GM12878 (cell line): ENCODE measurements around the gene CELSR3. TPM values are rescaled to one million over a fixed set of nuclear protein-coding genes. Genes with fewer than 3 reads are reported as not detected.

Experiments
- ATAC-seq: fragments of 200-7000 bp; cut with Tn5 transposase; 3 replicates; pipeline ENCODE4 v1.9.1; 2020; ENCODE audit warnings: mild to moderate bottlenecking, moderate library complexity
- BruUV-seq: library from RNA; stranded (reverse); fragments of 400-500 nt; replicated peaks from 2 replicates; lab custom pipeline; 2021; lab: Mats Ljungman, UMichigan
- CTCF ChIA-PET: fragments of 300-600 bp; sonication (Branson Sonifier 250); formaldehyde crosslinking; extraction: SDS; loops from one replicate; lab custom pipeline; 2021; ENCODE audit warnings: inconsistent platforms; lab: Yijun Ruan, JAX
- POLR2A ChIA-PET: fragments of 350-600 bp; formaldehyde crosslinking; extraction: SDS; loops from one replicate; lab custom pipeline; 2021; ENCODE audit warnings: inconsistent platforms; lab: Charles Lee
- RAD21 ChIA-PET: fragments of 300-600 bp; sonication (Branson Sonifier 250); formaldehyde crosslinking; loops from one replicate; lab custom pipeline; 2023; ENCODE audit warnings: antibody characterized with exemption; ENCODE audit not compliant: unreplicated experiment; lab: Charles Lee
- SMC1A ChIA-PET: fragments of 300-600 bp; sonication (Branson Sonifier 250); formaldehyde crosslinking; loops from one replicate; lab custom pipeline; 2023; ENCODE audit not compliant: unreplicated experiment, uncharacterized antibody; lab: Charles Lee
- DNase-seq: peaks from one replicate; pipeline ENCODE4 v3.0.0-alpha.2; 2011; ENCODE audit warnings: low read depth, low spot score
- FAIRE-seq: peaks from 3 replicates; lab custom pipeline; 2011; peaks lifted over from hg19 to GRCh38; lab: Jason Lieb, UNC
- H2AFZ ChIP-seq: 2 replicates; pipeline ENCODE4 v1.6.0; 2011; ENCODE audit warnings: low read depth, low read length, control low read depth; ENCODE audit not compliant: control insufficient read depth
- H3K27ac ChIP-seq: 2 replicates; pipeline ENCODE4 v1.5.1; 2011; ENCODE audit warnings: control low read depth; ENCODE audit not compliant: control insufficient read depth, insufficient read depth
- H3K27me3 ChIP-seq, 2 experiments: replicated peaks in 1 of 2; 2 replicates each; pipeline versions ENCODE4 v1.6.0 to v1.6.1; 2011; ENCODE audit warnings: low read length in 1 of 2; ENCODE audit not compliant: control insufficient read depth in 2 of 2, insufficient read depth in 2 of 2
- H3K36me3 ChIP-seq, 2 experiments: 2 replicates each; pipeline ENCODE4 v1.5.1; 2011; ENCODE audit warnings: low read length in 1 of 2; ENCODE audit not compliant: control insufficient read depth in 2 of 2, insufficient read depth in 2 of 2
- H3K4me1 ChIP-seq: 2 replicates; pipeline ENCODE4 v1.6.1; 2011; ENCODE audit warnings: mild to moderate bottlenecking, low read length, moderate library complexity, mixed read lengths; ENCODE audit not compliant: control insufficient read depth, insufficient read depth
- H3K4me2 ChIP-seq: 2 replicates; pipeline ENCODE4 v1.6.0; 2011; ENCODE audit warnings: control low read depth; ENCODE audit not compliant: control insufficient read depth, insufficient read depth
- H3K4me3 ChIP-seq: fragments of 200-600 bp; sonication (generic); 2 replicates; pipeline ENCODE4 v1.5.1; 2016
- H3K79me2 ChIP-seq: 2 replicates; pipeline ENCODE4 v1.6.0; 2011; ENCODE audit warnings: low read length; ENCODE audit not compliant: control insufficient read depth, insufficient read depth
- H3K9ac ChIP-seq: 2 replicates; pipeline ENCODE4 v1.8.0; 2011; ENCODE audit warnings: low read length, control low read depth, mixed read lengths; ENCODE audit not compliant: control insufficient read depth, insufficient read depth
- H3K9me3 ChIP-seq: replicated peaks from 3 replicates; pipeline ENCODE4 v1.5.1; 2011; ENCODE audit warnings: mild to moderate bottlenecking, low read length; ENCODE audit not compliant: control insufficient read depth, insufficient read depth
- H4K20me1 ChIP-seq: 2 replicates; pipeline ENCODE4 v1.6.0; 2011; ENCODE audit not compliant: control insufficient read depth, insufficient read depth
- FOXK2 ChIP-seq: fragments of 450-650 bp; IDR thresholded peaks from 2 replicates; pipeline ENCODE4 v1.6.1; 2017; ENCODE audit warnings: mild to moderate bottlenecking, moderate library complexity
- ZBTB33 ChIP-seq: fragments of 450-650 bp; IDR thresholded peaks from 2 replicates; pipeline ENCODE4 v1.6.1; 2017; ENCODE audit warnings: mild to moderate bottlenecking
- ZNF24 ChIP-seq: fragments of 450-650 bp; IDR thresholded peaks from 2 replicates; pipeline ENCODE4 v1.6.1; 2017; ENCODE audit warnings: antibody characterized with exemption, mild to moderate bottlenecking
- ZNF274 ChIP-seq: IDR thresholded peaks from one replicate; pipeline ENCODE4 v1.8.0; 2011; ENCODE audit not compliant: insufficient read length, insufficient read depth
- ZNF384 ChIP-seq: IDR thresholded peaks from 2 replicates; pipeline ENCODE4 v1.6.1; 2012; ENCODE audit warnings: low read depth, mild to moderate bottlenecking, low read length, improper control_type of control experiment, borderline replicate concordance
- WGBS: methylation state at CpG from one replicate; pipeline ENCODE4 v1.1.6; 2016; ENCODE audit warnings: low lambda C conversion rate; ENCODE audit not compliant: insufficient replicate concordance, insufficient coverage; ENCODE audit errors: missing lambda C conversion rate; 5-methylcytosine and 5-hydroxymethylcytosine counted together
- in situ Hi-C: fragments of 300-500 bp; cut with MboI; formaldehyde crosslinking; loops from 9 replicates; pipeline ENCODE4 v1.14.3; 2018; ENCODE audit warnings: mixed read lengths
- intact Hi-C: fragments of 100-400 bp; cut with micrococcal nuclease; formaldehyde crosslinking; loops from one replicate; pipeline ENCODE4 v1.14.2; 2022; ENCODE audit not compliant: unreplicated experiment
- polyA plus RNA-seq, 11 experiments: library from polyadenylated mRNA; depleted of rRNA in 4 of 11; unstranded in 6 of 11; stranded (reverse) in 5 of 11; fragments of >200 nt; fragmentation: Nextera tagmentation in 4 of 11; fragmentation: Illumina TruSeq in 1 of 11; extraction: Ambion mirVana in 4 of 11; extraction: Trizol in 1 of 11; gene quantifications; 1 replicate in 1 of 11; 2 replicates in 10 of 11; pipeline versions ENCODE4 v1.2.1 to v1.2.3, GENCODE V29; 2011 to 2016; ENCODE audit warnings: inconsistent platforms in 2 of 11, missing spikeins in 2 of 11, low read depth in 1 of 11
- total RNA-seq, 4 experiments: library from RNA; depleted of rRNA in 3 of 4; stranded (reverse); fragments of >200 nt in 3 of 4; fragmentation: Illumina TruSeq in 1 of 4; extraction: Trizol in 1 of 4; gene quantifications; 2 replicates each; pipeline versions ENCODE4 v1.2.1 to v1.2.3, GENCODE V29; 2013 to 2021
- TF ChIP-seq, protein P1 (sequence below): fragments of 450-650 bp; formaldehyde crosslinking; IDR thresholded peaks from 2 replicates; pipeline ENCODE4 v1.4.0; 2020; ENCODE audit warnings: mild to moderate bottlenecking, moderate library complexity
- TF ChIP-seq, protein P2 (sequence below): IDR thresholded peaks from 2 replicates; pipeline ENCODE4 v1.6.1; 2012; ENCODE audit warnings: improper control_type of control experiment, low read depth, low read length; ENCODE audit not compliant: insufficient replicate concordance
- TF ChIP-seq, protein P3 (sequence below): IDR thresholded peaks from 2 replicates; pipeline ENCODE4 v1.6.1; 2012; ENCODE audit warnings: low read depth, low read length, improper control_type of control experiment

CELSR3 gene
- total and polyA plus RNA-seq, 10 of the 15 experiments (the other 5 are each of a cell fraction or from before 2014, with no cell fraction given), result 0.08 to 1.6 (median 0.57) TPM

DNA sequence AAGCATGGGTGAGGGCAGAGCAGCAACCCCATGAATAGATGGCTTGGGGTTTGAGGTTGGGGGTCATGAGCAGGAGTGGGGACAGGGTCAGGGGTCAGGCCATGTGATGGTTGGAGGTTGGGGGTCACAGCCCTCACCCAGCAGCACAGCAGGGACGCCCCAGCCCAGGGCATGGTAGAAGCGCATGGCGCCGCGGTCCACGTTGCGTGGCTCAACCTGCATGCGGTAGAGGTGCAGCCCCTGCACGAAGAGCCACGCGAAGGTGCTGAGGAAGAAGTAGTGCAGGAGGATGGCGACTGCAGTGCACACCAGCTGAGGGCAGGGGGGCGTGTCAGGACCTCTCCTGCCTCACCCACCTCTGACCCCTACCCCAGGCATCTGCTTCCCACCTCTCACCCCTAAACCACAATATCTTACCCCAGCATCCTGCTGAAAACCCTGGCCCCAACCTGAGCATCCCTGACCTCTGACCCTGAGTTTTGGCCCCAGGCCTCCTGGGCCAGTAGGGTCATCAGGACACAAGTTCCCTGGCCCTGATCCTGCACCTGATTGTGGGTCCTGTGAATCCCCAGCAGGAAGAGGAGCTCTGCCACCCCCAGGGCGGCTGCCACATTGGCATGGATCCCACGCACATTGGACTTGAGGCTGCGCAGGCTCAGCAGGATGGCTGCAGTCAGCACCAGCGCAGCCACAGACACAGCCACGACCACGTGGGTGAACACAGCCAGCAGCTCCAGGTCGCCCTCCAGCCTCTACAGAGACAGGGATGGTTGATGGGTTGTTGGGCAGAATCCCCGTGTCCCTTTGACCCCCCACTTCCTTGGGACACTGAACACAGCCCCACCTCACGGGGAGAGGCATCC is 17.6 kb downstream of the CELSR3 start (continued):
- TF ChIP-seq, protein P1, sequence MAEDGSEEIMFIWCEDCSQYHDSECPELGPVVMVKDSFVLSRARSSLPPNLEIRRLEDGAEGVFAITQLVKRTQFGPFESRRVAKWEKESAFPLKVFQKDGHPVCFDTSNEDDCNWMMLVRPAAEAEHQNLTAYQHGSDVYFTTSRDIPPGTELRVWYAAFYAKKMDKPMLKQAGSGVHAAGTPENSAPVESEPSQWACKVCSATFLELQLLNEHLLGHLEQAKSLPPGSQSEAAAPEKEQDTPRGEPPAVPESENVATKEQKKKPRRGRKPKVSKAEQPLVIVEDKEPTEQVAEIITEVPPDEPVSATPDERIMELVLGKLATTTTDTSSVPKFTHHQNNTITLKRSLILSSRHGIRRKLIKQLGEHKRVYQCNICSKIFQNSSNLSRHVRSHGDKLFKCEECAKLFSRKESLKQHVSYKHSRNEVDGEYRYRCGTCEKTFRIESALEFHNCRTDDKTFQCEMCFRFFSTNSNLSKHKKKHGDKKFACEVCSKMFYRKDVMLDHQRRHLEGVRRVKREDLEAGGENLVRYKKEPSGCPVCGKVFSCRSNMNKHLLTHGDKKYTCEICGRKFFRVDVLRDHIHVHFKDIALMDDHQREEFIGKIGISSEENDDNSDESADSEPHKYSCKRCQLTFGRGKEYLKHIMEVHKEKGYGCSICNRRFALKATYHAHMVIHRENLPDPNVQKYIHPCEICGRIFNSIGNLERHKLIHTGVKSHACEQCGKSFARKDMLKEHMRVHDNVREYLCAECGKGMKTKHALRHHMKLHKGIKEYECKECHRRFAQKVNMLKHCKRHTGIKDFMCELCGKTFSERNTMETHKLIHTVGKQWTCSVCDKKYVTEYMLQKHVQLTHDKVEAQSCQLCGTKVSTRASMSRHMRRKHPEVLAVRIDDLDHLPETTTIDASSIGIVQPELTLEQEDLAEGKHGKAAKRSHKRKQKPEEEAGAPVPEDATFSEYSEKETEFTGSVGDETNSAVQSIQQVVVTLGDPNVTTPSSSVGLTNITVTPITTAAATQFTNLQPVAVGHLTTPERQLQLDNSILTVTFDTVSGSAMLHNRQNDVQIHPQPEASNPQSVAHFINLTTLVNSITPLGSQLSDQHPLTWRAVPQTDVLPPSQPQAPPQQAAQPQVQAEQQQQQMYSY (CRISPR knock-in tag), result no peak
- TF ChIP-seq ZNF384, result no peak
- TF ChIP-seq ZBTB33, result no peak
- TF ChIP-seq ZNF274, result no peak
- no peak for TF ChIP-seq FOXK2

- 57% methylated on average over 12 of the region's 12 CpGs for WGBS
- DNase-seq, result no peak
- ChIA-PET CTCF (no interaction called here), POLR2A (interaction anchor here (0.5 kb wide), 1 partner anchor 31 kb away, joined by 4 read pairs; no protein-coding TSS in a partner anchor), RAD21 (no interaction called here), SMC1A (no interaction called here)
- intact Hi-C loops (no loop called here), in situ Hi-C loops (no loop called here)
- Histone ChIP-seq H3K4me3 (no peak overlapping the region), H3K79me2 (no peaks in the 10 kb centered on the region), H3K36me3 (no peaks in the 10 kb centered on the region), H2AFZ (no peak overlapping the region), H3K9me3 (no peaks in the 10 kb centered on the region), H3K27ac (no peak overlapping the region), H4K20me1 (no peaks in the 10 kb centered on the region), H3K4me2 (no peak overlapping the region), H3K27me3 (no peaks in the 10 kb centered on the region), H3K9ac (no peak overlapping the region), H3K4me1 (no peaks in the 10 kb centered on the region)
- ATAC-seq, result no peak
- no TSS peak for BruUV-seq
- FAIRE-seq, result no peak
- no peak for TF ChIP-seq ZNF24
- TF ChIP-seq, protein P2, sequence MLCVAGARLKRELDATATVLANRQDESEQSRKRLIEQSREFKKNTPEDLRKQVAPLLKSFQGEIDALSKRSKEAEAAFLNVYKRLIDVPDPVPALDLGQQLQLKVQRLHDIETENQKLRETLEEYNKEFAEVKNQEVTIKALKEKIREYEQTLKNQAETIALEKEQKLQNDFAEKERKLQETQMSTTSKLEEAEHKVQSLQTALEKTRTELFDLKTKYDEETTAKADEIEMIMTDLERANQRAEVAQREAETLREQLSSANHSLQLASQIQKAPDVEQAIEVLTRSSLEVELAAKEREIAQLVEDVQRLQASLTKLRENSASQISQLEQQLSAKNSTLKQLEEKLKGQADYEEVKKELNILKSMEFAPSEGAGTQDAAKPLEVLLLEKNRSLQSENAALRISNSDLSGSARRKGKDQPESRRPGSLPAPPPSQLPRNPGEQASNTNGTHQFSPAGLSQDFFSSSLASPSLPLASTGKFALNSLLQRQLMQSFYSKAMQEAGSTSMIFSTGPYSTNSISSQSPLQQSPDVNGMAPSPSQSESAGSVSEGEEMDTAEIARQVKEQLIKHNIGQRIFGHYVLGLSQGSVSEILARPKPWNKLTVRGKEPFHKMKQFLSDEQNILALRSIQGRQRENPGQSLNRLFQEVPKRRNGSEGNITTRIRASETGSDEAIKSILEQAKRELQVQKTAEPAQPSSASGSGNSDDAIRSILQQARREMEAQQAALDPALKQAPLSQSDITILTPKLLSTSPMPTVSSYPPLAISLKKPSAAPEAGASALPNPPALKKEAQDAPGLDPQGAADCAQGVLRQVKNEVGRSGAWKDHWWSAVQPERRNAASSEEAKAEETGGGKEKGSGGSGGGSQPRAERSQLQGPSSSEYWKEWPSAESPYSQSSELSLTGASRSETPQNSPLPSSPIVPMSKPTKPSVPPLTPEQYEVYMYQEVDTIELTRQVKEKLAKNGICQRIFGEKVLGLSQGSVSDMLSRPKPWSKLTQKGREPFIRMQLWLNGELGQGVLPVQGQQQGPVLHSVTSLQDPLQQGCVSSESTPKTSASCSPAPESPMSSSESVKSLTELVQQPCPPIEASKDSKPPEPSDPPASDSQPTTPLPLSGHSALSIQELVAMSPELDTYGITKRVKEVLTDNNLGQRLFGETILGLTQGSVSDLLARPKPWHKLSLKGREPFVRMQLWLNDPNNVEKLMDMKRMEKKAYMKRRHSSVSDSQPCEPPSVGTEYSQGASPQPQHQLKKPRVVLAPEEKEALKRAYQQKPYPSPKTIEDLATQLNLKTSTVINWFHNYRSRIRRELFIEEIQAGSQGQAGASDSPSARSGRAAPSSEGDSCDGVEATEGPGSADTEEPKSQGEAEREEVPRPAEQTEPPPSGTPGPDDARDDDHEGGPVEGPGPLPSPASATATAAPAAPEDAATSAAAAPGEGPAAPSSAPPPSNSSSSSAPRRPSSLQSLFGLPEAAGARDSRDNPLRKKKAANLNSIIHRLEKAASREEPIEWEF, result no peak
- TF ChIP-seq, protein P3, sequence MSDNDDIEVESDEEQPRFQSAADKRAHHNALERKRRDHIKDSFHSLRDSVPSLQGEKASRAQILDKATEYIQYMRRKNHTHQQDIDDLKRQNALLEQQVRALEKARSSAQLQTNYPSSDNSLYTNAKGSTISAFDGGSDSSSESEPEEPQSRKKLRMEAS, result no peak
Observed at GRCh38 chr3:48642605-48643004, 20.1 kb downstream of the CELSR3 start.
